ENCODE data around the gene TUBGCP5.
"Not testable (repeated sequence)": the region's sequence is repeated elsewhere in the genome, so short reads cannot be mapped to it uniquely, and the experiment has no call there.

TUBGCP5 gene

GRCh38 chr15:23039143-23039916, at the start of gene TUBGCP5:
TUBGCP5 (minus strand) TSS chr15:23039569; CDS start chr15:23039543, 26 bp downstream.
- DNase-seq, result peak; percentile 96

GRCh38 chr15:23083115-23083514, 43.7 kb upstream of the TUBGCP5 start:
- no peak for DNase-seq

- not testable (repeated sequence) for DNase-seq
These were observed 42.8 kb upstream of the TUBGCP5 start for GRCh38 chr15:23081996-23082737.

GRCh38 chr15:23081271-23081670, 41.9 kb upstream of the TUBGCP5 start:
- no peak for DNase-seq

GRCh38 chr15:23079766-23080165, 40.4 kb upstream of the TUBGCP5 start:
- DNase-seq, result no peak

- DNase-seq, result no peak
These were observed 36.6 kb upstream of the TUBGCP5 start for GRCh38 chr15:23075927-23076326.

- DNase-seq, result no peak
These were observed 35.3 kb upstream of the TUBGCP5 start for GRCh38 chr15:23074684-23075083.

- DNase-seq, result peak; percentile 53
These were observed 34.7 kb upstream of the TUBGCP5 start for GRCh38 chr15:23073890-23074646.

- DNase-seq, result no peak
These were observed 33.3 kb upstream of the TUBGCP5 start for GRCh38 chr15:23072633-23073032.

- DNase-seq, result no peak
These were observed 30.3 kb upstream of the TUBGCP5 start for GRCh38 chr15:23069496-23070166.

- no peak for DNase-seq
These were observed 28.0 kb upstream of the TUBGCP5 start for GRCh38 chr15:23067416-23067815.

- no peak for DNase-seq
These were observed 26.5 kb upstream of the TUBGCP5 start for GRCh38 chr15:23065836-23066235.

- no peak for DNase-seq
These were observed 24.8 kb upstream of the TUBGCP5 start for GRCh38 chr15:23064156-23064555.

- DNase-seq, result no peak
These were observed 18.3 kb upstream of the TUBGCP5 start for GRCh38 chr15:23057707-23058106.

GRCh38 chr15:23055316-23055715, 15.9 kb upstream of the TUBGCP5 start:
- DNase-seq, result no peak

GRCh38 chr15:23052522-23052921, 13.2 kb upstream of the TUBGCP5 start:
- no peak for DNase-seq

GRCh38 chr15:23050708-23051107, 11.3 kb upstream of the TUBGCP5 start:
- no peak for DNase-seq

GRCh38 chr15:23049984-23050628, 10.7 kb upstream of the TUBGCP5 start:
- no peak for DNase-seq

GRCh38 chr15:23048572-23049282, 9.4 kb upstream of the TUBGCP5 start:
- DNase-seq, result not testable (repeated sequence)

GRCh38 chr15:23043987-23044386, 4.6 kb upstream of the TUBGCP5 start:
- not testable (repeated sequence) for DNase-seq

GRCh38 chr15:23043535-23043934, 4.2 kb upstream of the TUBGCP5 start:
- DNase-seq, result not testable (repeated sequence)

GRCh38 chr15:23041736-23042135, 2.4 kb upstream of the TUBGCP5 start:
- DNase-seq, result not testable (repeated sequence)
